Osteocyte (in vitro differentiated cells): ENCODE data around the gene RFX3. TPM values are rescaled to one million over a fixed set of nuclear protein-coding genes. Genes with fewer than 3 reads are reported as not detected.

ENCODE experiments used
- DNase-seq: peaks from one replicate; pipeline ENCODE4 v3.0.0; 2021; ENCODE audit warnings: mixed read lengths; ENCODE audit not compliant: unreplicated experiment; ENCODE audit errors: extremely low spot score
- H3K27ac Mint-ChIP-seq: one replicate; pipeline ENCODE4 v1.8.0; 2021; ENCODE audit warnings: mild to moderate bottlenecking, mixed read lengths; ENCODE audit not compliant: unreplicated experiment
- H3K27me3 Mint-ChIP-seq: one replicate; pipeline ENCODE4 v1.8.0; 2021; ENCODE audit warnings: mixed read lengths; ENCODE audit not compliant: unreplicated experiment
- H3K36me3 Mint-ChIP-seq: one replicate; pipeline ENCODE4 v1.8.0; 2021; ENCODE audit warnings: mixed read lengths; ENCODE audit not compliant: unreplicated experiment
- H3K4me1 Mint-ChIP-seq: one replicate; pipeline ENCODE4 v1.8.0; 2021; ENCODE audit warnings: mixed read lengths; ENCODE audit not compliant: unreplicated experiment
- H3K4me3 Mint-ChIP-seq: one replicate; pipeline ENCODE4 v1.8.0; 2021; ENCODE audit warnings: mild to moderate bottlenecking, moderate library complexity, mixed read lengths; ENCODE audit not compliant: unreplicated experiment
- H3K9me3 Mint-ChIP-seq: one replicate; pipeline ENCODE4 v1.8.0; 2021; ENCODE audit warnings: mixed read lengths; ENCODE audit not compliant: unreplicated experiment
- CTCF ChIP-seq: fragments of 200-600 bp; sonication (generic); IDR thresholded peaks from 2 replicates; pipeline ENCODE4 v1.5.0; 2021; ENCODE audit warnings: antibody characterized with exemption, mild to moderate bottlenecking, moderate library complexity
- total RNA-seq: library from RNA; stranded (reverse); gene quantifications from 2 replicates; pipeline ENCODE4 v1.2.1, GENCODE V29; 2021

RFX3 gene
- total RNA-seq, 1 donor from 2014 or later = 10.0 TPM

- Mint-ChIP-seq H3K27ac (no peak overlapping the region), H3K27me3 (no peaks in the 10 kb centered on the region)
Measured at GRCh38 chr9:3244963-3245653, 280.7 kb downstream of the RFX3 start.

GRCh38 chr9:3243683-3244082, 282.1 kb downstream of the RFX3 start:
- Mint-ChIP-seq H3K4me1 (peaks cover 7% of the 10 kb centered on the region), H3K27ac (no peak overlapping the region), H3K4me3 (no peak overlapping the region), H3K27me3 (no peaks in the 10 kb centered on the region), H3K36me3 (peaks cover 17% of the 10 kb centered on the region), H3K9me3 (no peaks in the 10 kb centered on the region)
- no peak for DNase-seq
- TF ChIP-seq CTCF = no peak

More at GRCh38 chr9:3244963-3245653, 280.7 kb downstream of the RFX3 start:
- DNase-seq = no peak
- Mint-ChIP-seq H3K36me3 (peaks cover 17% of the 10 kb centered on the region), H3K9me3 (no peaks in the 10 kb centered on the region), H3K4me3 (no peak overlapping the region), H3K4me1 (peaks cover 7% of the 10 kb centered on the region)
- TF ChIP-seq CTCF = no peak

- no peak overlapping the region for H3K4me3 Mint-ChIP-seq
Measured at GRCh38 chr9:3241290-3241689, 284.5 kb downstream of the RFX3 start.

GRCh38 chr9:3240656-3241268, 285.0 kb downstream of the RFX3 start:
- Mint-ChIP-seq H3K4me3 (no peak overlapping the region), H3K27me3 (no peaks in the 10 kb centered on the region), H3K36me3 (peaks cover 13% of the 10 kb centered on the region), H3K27ac (no peak overlapping the region), H3K4me1 (peaks cover 7% of the 10 kb centered on the region), H3K9me3 (no peaks in the 10 kb centered on the region)
- peak; percentile 90 for TF ChIP-seq CTCF
- no peak for DNase-seq

More at GRCh38 chr9:3241290-3241689, 284.5 kb downstream of the RFX3 start:
- Mint-ChIP-seq H3K9me3 (no peaks in the 10 kb centered on the region), H3K27me3 (no peaks in the 10 kb centered on the region), H3K4me1 (peaks cover 7% of the 10 kb centered on the region), H3K27ac (no peak overlapping the region), H3K36me3 (peaks cover 13% of the 10 kb centered on the region)
- no peak for TF ChIP-seq CTCF
- no peak for DNase-seq

- no peak overlapping the region for H3K27ac Mint-ChIP-seq
- no peak overlapping the region for H3K4me3 Mint-ChIP-seq
- peaks cover 10% of the 10 kb centered on the region for H3K36me3 Mint-ChIP-seq
- no peak for DNase-seq
- H3K9me3 Mint-ChIP-seq = no peaks in the 10 kb centered on the region
- H3K27me3 Mint-ChIP-seq = no peaks in the 10 kb centered on the region
- H3K4me1 Mint-ChIP-seq = peaks cover 7% of the 10 kb centered on the region
- TF ChIP-seq CTCF = no peak
Measured at GRCh38 chr9:3239240-3239639, 286.6 kb downstream of the RFX3 start.
